HG03457 (cell line): ENCODE data around the gene PDAP1.
"Not testable (repeated sequence)": the region's sequence is repeated elsewhere in the genome, so short reads cannot be mapped to it uniquely, and the experiment has no call there.

Source experiments
- ATAC-seq: cut with Tn5 transposase; IDR thresholded peaks from one replicate; pipeline ENCODE4 v1.9.1; 2021; ENCODE audit warnings: moderate number of reproducible peaks; ENCODE audit not compliant: unreplicated experiment

The PDAP1 gene

DNA sequence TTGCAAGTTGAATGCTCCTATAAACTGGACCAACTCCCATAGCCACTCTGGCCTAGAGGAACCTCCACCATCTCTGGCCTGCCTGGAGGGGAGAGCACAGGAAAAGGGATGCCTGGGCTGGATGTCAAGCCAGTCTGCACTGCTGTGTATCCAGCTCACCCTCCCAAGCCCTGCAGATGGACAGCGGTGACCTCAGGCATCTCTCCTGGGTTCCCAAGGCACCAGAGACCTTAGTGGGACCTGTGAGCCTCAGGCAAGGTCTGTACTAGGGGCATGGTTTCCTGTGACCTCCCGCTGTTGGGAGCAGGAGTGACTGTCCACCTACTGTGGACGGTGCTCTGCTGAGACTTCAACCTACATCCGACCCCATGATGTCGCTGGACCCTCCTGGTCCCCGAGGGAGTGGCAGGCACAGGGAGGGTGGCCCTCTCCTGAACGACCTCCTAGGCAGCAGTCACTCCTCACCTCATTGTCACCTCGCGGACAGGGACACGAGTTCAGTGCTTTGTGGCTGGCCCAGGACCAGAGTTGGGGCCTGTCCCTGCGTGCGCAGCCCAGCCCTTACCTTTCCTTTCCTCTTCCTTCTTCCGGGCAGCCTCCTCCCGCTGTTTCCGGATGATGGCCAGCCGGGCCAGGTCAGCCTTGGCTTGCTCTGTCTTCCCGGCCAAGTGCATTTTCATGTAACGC, 11.0 kb downstream of the PDAP1 start:
- ATAC-seq, result no peak

DNA sequence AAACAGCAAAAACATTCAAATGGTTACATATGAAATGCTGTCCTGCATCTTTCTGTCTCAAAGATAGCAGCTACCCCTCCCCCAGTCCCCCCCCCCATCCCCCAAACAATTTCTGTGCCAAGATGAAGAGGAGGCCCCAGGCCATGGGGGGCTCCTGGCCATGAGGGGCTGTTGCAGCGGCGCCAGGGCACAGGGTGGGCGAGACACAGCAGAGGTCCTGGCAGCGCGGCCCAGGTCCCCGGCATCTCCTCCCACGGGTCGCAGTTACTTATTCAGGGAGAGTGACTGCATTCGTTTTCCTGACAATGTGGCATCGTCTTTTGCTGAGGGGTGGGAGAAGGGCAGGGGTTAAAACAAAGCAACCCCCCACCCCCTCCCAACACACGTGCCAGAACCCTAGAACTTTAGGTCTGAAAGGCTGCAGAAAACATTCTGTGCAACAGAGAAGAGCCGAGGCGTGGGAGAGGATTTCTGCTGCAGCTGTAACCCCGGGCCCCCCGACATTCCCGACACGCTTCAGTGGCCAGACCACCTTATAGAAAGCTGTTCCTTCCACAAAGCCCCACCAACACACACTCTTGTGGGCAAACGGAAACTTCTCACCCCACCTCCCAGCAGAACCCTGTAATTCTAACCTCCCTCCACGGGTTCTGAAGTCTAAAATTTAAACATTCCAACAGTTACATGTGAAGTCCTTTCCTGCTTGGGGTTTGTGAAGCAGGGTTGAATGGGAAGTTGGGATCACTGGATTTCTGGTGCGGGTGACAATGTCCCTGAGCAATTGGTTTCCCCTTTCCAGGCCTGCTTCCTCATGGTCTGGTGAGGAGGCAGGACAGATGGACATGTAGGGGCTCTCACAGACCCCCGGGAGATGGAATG, 11.7 kb downstream of the PDAP1 start:
- ATAC-seq, result no peak

DNA sequence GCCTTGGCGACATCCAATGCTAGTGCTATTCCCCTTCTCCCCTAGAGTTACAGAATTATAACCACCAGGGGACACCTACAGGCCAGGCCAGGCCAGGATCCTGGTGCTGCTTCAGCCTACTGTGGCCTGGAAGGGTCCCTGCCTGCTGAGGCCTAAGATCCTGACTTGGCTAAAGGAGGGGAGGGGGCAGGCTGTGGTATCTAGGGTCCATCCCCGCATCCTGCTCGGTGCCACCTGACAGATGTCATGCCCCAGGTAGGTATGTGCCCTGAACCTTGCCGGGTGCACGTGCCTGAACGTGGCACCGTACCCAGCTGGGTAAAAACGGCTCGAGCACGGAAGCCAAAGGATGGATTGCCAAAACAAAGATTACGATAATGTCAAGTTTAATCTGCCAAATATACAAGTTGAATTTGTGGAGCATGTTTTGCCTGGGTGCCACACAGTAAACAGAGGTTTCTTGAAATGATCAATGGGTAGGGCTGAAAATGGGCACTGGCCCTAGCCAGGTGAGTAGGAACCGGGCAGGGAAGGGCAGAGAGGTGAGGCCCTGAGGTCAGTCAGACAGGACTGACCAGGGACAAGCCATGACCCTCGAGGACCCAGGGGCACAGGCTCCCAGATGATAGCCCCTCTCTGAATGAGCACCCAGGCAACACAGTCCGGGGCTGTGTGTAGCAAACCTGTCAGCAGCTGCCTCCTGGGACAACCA, 12.6 kb downstream of the PDAP1 start:
- ATAC-seq, result no peak

DNA sequence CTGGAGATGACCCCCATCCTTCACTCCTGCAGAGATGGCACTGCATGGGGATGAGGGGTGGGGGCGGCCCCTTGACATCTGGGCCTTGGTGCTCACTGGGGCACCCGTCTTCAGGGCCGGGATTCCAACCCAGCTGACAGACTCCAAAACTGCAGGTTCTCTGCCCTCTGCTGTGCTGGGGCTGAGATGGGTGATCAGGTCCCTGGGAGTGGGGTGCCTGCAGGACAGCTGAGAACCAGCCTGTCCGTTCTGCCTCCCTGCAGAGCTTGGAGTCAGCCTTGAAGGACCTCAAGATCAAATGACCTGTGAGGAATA, 14.3 kb downstream of the PDAP1 start:
- no peak for ATAC-seq

DNA sequence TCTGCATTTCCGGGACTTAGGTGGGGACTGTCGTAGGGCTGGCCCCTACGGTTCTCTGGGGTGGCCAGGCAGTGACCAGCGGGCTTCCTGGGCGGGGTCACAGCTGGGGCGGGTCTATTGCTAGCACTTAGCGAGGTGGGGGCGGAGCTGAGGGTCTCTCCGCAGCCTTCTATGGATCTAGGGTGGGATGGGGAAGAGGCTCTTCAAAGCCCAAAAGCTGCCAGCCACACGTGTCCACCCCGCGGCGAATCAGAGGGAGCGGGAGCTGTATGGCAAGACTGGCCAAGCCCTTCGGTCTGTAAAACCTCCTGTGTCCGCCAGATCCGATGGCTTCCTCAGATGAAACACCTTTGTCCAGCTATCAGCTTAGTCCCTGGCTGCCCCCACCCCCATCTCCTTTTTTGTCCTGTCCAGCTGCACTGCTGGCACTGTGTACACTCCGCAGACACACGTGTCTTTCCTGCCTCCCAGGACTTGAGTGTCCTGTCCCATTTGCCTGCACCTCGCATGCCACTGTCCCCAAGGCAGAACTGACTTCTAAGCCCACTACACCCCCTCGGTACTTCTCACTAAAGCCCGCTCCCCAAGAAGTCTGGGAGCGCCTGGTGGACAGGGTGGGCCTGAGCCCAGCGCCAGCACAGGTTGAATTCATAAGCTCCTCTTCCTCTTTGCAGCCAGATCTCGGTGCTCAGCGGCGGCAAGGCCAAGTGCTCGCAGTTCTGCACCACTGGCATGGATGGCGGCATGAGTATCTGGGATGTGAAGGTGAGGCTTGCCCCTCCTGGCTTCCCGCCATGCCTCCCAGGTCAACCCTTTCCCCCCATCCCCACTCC, 14.8 kb downstream of the PDAP1 start:
- ATAC-seq, result no peak

DNA sequence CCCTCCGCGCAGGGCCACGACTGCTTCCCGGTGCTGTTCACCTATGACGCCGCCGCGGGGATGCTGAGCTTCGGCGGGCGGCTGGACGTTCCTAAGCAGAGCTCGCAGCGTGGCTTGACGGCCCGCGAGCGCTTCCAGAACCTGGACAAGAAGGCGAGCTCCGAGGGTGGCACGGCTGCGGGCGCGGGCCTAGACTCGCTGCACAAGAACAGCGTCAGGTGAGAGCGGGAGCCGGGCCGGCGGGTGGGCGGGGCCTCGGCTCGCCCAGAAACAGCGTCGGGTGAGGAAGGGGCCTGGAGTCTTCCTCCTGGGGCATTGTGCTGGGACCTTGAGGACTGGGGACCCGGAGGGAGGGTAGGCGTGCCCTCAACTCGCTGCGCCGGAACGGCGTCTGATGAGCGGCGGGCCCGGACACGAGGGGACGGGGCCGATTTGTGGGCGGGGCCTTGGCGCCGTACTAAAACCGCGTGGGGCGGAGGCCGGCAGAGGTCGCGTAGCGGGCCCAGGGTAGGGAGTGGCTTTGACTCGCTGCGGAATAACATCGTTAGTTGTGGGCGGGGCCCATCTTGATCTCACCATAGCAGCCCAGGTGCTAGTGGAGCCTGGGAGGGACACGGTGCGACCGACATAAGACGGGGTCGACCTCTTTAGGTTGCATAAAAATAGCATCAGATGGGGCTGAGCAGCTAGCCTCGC, 15.6 kb downstream of the PDAP1 start:
- ATAC-seq, result no peak

DNA sequence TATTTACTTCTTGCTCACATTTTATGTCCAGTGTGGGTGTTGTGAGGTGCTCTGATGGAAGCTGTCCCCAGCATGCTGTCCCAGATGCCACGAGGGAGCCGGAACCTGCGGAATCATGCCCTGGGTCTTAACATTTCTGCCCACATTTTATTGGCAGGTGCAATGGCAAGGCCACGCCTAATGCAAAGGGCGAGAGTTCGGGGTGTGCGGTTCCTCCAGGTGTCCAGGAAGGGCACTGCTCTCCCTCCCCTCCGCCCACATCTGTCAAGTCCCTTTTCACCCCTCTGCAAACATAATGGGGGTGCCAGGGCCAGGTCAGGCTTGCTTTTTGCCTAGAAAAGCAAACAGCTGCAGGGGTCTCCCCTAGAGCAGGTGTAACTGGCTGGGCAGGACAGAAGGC, 16.4 kb downstream of the PDAP1 start:
- ATAC-seq, result no peak

DNA sequence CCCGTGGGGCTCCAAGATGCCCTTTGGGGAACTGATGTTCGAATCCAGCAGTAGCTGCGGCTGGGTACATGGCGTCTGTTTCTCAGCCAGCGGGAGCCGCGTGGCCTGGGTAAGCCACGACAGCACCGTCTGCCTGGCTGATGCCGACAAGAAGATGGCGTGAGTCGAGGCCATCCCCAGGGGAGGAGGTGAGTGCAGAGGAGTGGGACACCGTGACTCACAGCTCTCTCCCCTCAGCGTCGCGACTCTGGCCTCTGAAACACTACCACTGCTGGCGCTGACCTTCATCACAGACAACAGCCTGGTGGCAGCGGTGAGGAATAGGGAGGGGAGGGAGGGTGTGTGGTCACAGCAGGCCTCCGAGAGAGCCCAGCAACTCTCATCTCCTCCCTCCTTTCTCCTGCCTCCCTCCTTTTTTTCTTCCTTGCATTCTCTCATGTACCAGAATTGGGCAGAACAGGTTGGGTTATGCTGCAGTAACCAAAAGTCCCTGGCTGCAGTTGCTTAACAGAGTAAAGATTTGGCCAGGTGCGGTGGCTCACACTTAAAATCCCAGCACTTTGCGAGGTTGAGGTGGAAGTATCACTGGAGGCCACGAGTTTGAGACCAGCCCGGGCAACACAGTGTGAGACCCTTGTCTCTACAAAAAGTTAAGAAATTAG, 17.3 kb downstream of the PDAP1 start:
- no peak for ATAC-seq

DNA sequence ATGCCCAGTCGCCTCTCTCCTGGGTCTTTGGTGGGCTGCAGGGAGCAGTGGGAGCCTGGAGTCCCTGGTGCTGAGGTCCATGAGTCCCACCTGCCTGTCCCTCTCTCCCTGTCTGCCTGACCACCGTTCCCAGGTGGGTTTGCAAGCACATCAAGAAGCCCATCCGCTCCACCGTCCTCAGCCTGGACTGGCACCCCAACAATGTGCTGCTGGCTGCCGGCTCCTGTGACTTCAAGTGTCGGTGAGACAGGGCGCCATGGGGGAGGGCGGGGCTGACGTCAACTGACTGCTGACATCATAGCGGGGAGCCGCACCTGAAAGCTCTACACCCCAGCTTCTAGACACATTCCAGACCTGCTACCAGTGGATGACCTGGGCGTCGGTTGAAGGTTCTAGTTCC, 18.6 kb downstream of the PDAP1 start:
- no peak for ATAC-seq

DNA sequence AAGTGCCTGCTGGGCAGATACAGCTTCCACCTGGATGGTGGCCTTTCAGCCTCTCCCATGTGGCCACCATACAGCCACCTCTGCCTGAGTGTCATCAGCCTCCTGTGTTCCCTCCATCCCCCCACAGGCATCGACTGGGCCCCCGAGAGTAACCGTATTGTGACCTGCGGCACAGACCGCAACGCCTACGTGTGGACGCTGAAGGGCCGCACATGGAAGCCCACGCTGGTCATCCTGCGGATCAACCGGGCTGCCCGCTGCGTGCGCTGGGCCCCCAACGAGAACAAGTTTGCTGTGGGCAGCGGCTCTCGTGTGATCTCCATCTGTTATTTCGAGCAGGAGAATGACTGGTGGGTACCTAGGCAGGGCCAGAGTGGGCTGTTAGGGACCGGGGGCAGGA, 20.5 kb downstream of the PDAP1 start:
- ATAC-seq, result no peak

DNA sequence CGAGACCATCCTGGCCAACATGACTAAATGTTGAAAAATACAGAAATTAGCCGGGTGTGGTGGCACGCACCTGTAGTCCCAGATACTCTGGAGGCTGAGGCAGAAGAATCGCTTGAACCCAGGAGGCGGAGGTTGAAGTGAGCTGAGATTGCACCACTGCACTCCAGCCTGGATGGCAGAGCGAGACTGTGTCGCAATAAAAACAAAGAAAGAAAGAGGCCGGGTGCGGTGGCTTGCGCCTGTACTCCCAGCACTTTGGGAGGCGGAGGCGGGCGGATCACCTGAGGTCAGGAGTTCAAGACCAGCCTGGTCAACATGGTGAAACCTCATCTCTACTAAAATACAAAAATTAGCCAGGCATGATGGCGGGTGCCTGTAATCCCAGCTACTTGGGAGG, 21.2 kb downstream of the PDAP1 start:
- ATAC-seq, result not testable (repeated sequence)

DNA sequence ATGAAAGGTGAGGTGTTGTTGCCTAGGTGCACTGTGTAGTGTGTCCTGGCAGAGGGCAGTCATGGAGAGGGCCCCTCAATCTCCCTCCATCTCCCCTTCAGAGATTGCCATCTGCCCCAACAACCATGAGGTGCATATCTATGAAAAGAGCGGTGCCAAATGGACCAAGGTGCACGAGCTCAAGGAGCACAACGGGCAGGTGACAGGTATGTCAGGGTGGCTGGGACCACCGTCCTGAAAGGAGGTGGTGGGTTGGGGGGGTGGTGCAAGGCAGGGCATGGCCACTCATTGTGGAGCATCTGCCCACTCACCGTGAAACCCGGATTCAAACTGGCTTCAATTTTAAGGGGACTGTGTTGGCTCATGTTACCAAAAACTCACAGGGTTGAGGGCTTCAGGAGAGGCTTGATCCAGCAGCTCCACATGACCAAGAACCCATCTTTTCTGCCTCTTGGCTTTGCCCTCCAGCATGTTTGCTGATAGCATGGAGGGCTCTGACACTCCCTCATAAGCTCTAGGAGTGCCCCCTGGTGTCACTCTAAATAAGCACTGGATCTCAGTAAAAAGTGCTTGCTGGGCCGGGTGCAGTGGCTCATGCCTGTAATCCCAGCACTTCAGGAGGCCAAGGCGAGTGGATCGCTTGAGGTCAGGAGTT, 21.7 kb downstream of the PDAP1 start:
- ATAC-seq, result no peak

DNA sequence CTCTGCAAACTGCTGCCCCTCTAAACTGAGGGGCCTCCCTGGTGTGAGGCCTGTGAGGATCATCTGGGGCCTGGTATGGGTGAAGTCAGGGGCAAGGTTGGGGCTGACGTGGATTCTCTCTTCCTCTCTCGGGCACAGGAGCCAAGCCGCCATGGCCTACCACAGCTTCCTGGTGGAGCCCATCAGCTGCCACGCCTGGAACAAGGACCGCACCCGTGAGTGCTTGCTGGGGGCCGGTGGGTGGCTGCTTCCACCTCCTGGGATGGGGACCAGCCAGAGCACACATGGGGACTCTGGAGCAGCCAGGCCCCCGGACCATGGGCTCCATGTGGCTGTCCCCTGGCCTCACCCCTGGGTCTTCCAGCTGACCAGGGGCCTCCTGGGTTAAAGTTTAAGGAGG, 22.8 kb downstream of the PDAP1 start:
- no peak for ATAC-seq

DNA sequence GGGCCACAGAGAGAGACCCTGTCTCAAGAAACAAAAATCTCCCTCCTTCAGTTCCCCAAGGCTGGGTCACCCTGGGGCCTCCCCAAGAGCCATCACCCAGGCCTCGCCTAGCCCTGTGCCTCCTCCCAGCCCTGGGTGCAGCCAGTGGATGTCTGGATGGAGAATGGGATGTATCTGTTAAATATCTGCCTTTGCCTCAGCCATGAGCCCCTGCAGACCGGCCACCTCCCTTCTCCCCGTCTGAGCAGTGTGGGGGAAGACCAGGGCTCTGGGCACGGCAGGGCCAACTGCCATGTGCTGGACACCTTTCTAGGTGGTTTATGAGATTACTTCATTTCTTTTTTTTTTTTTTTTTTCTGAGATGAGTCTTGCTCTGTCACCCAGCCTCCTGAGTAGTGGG, 23.9 kb downstream of the PDAP1 start:
- no peak for ATAC-seq

DNA sequence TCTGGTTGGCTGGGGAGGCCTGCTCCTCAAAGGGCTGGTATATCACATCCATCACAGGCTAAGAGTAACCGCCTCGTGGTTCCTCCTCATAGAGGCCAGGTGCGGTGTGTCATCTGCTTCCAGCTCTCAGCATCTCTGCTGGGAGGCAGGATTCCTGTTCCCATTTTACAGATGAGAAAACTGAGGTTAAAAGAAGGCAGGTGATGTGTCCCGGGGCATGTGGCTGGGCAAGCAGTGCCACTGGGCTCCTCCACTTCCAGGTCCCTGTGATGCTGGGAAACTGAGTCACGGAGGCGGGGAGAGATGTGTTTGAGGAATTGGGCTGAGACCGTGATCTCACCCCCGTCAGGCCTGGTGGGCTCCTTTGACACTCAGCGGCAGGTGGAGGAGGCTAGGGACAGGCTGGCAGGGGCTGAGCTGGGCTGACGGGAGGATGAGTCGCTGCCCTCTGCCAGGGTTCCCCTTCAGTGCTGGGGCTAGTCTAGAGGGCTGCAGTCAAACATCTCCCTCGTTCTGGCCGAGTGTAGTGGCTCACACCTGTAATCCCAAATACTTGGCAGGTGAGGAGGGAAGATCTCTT, 24.5 kb downstream of the PDAP1 start:
- ATAC-seq, result no peak

DNA sequence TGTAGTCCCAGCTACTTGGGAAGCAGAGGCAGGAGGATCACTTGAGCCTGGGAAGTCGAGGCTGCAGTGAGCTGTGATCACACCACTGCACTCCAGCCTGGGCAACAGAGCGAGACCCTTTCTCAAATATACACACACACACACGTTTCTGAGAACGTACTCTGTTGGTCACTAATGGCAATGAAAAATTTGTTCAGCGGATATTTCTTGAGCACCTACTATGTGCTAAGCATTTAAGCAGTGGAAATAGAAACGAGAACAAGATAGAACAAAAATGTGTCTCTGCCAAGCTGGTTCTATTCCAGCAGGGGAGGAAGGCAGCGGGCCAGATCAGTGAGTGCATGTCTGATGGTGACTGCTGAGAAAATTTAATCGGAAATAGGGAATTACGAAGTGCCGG, 25.2 kb downstream of the PDAP1 start:
- ATAC-seq, result no peak

DNA sequence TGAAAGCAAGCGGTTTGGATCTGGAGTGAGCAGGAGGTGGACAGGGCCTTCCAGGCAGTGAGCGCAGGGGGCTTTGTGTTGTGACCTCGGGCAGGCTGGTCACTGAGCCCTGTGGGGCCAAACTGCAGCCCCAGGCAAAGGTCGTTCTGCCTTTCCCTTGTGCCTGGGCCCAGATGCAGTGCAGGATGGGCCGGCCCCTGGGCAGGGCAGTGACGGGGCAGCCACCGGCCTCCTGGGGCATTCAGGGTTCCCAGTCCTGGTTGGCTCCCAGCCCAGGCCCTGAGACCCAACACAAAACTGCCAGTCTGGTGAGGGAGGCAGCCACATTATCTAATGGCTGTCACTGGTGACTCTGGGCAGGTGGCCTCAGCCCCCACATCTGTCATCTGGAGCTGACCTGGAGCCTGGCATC, 26.7 kb downstream of the PDAP1 start:
- no peak for ATAC-seq

DNA sequence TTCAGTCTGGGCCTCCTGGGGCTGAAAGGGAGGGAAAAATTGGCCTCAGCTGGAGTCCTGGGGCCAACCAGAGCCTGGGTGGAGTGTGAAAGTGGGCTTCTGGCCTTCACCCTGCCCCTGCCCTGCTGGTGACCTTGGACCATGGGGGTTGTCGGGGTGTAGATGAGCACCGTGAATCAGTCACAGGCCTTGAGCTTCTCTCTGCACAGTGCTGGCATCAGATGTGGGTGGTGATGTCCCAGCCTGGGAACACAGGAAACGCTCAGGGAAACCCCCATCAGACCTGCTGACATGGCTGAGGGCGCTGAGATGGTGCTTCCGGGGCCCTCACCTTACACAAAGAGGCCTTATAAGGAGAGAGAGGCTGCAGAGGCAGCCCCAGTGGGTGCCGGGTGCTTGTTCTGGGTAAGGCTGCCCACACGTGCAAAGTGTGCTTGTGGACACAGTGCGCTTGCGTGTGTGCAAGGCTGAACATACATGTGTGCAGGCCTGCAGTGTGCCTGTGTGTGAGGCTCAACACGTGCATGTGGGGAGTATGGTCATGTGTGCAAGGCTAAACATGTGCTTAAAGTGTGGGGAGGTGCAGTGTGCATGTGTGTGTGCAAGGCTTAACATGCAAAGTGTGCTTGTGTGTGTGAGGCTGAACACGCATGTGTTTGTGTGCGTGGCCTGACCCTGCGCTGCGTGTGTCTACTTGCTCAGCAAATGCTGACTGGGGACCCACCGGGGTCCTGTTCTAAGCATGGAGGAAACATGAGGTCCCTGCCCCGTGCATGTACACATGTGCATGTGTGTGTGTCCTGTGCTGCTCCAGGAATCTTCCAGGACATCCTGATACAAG, 27.4 kb downstream of the PDAP1 start:
- peak; percentile 68 for ATAC-seq
